Cardiac fibroblast (primary cell): ENCODE results near the gene TMEM181.
"Not testable (repeated sequence)": the region's sequence is repeated elsewhere in the genome, so short reads cannot be mapped to it uniquely, and the experiment has no call there.

Source experiments
- DNase-seq, 2 donors: peaks; one replicate each; pipeline versions ENCODE4 v3.0.0 to v3.0.0-alpha.2; 2010; ENCODE audit warnings: low read depth in 2 of 2
- H3K4me3 ChIP-seq, 2 donors: replicated peaks in 1 of 2; 1 replicate in 1 of 2; 2 replicates in 1 of 2; pipeline ENCODE4 v1.5.1; 2011; ENCODE audit warnings: low read depth in 2 of 2, low read length in 2 of 2, mild to moderate bottlenecking in 2 of 2, moderate library complexity in 1 of 2
- TF ChIP-seq, protein P1 (sequence below): IDR thresholded peaks from one replicate; pipeline ENCODE4 v1.5.1; 2011; ENCODE audit warnings: low read depth, mild to moderate bottlenecking, low read length, inconsistent platforms

Gene TMEM181

DNA sequence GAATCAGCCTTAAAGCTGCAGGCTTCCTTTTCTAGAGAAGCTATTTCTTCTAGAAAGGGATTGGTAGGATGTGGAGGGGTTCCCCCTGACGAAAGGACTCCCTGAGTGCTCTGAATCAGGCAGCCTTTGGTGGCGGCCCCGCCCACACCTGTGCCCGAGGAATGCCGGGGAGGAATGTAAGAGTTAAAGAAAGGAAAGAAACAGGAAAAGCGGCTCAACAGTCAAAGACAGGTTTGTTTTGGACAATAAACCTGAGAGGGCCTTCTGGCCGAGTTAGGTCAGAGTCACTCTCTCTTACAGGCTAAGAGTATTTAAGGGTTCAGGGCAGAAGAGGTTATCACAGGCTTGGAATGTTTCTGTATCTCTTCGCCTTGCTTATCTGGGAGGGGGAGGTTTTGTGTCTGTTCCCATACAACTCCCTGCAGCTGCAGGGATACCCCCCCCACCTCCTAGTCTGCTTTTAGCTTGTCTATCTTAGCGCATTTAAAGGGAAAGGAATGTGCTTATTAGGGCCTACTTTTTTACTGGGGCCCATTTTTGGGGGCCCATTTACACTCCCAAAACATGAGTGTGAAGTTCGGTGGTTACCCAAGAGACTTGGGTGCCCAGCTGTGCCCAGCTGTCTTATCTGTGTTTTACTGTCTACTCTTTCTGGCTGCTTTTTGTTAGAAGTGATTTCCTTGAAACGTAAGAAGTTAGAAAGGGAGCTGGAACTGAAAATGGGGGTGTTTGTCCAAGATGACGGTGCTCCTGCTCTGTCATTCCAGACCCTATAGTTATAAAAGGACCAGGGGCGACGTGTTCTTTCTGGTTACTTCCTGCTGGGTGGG lies 51.9 kb downstream of the TMEM181 start:
- TF ChIP-seq, protein P1, sequence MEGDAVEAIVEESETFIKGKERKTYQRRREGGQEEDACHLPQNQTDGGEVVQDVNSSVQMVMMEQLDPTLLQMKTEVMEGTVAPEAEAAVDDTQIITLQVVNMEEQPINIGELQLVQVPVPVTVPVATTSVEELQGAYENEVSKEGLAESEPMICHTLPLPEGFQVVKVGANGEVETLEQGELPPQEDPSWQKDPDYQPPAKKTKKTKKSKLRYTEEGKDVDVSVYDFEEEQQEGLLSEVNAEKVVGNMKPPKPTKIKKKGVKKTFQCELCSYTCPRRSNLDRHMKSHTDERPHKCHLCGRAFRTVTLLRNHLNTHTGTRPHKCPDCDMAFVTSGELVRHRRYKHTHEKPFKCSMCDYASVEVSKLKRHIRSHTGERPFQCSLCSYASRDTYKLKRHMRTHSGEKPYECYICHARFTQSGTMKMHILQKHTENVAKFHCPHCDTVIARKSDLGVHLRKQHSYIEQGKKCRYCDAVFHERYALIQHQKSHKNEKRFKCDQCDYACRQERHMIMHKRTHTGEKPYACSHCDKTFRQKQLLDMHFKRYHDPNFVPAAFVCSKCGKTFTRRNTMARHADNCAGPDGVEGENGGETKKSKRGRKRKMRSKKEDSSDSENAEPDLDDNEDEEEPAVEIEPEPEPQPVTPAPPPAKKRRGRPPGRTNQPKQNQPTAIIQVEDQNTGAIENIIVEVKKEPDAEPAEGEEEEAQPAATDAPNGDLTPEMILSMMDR: no peak
- no peak for DNase-seq
- H3K4me3 ChIP-seq: no peak overlapping the region

DNA sequence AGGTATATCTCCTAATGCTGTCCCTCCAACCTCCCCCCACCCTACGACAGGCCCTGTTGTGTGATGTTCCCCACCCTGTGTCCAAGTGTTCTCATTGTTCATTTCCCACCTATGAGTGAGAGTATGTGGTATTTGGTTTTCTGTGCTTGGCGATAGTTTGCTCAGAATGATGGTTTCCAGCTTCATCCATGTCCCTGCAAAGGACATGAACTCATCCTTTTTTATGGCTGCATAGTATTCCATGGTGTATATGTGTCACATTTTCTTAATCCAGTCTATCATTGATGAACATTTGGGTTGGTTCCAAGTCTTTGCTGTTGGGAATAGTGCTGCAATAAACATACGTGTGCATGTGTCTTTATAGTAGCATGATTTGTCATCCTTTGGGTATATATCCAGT lies 54.7 kb downstream of the TMEM181 start:
- not testable (repeated sequence) for H3K4me3 ChIP-seq, DNase-seq

DNA sequence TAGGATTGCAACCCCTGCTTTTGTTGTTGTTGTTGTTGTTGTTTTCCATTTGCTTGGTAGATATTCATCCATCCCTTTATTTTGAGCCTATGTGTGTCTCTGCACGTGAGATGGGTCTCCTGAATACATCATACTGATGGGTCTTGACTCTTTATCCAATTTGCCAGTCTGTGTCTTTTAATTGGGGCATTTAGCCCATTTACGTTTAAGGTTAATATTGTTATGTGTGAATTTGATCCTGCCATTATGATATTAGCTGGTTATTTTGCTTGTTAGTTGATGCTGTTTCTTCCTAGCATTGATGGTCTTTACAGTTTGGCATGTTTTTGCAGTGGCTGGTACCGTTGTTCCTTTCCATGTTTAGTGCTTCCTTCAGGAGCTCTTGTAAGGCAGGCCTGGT lies 58.4 kb downstream of the TMEM181 start:
- DNase-seq, H3K4me3 ChIP-seq: not testable (repeated sequence)

DNA sequence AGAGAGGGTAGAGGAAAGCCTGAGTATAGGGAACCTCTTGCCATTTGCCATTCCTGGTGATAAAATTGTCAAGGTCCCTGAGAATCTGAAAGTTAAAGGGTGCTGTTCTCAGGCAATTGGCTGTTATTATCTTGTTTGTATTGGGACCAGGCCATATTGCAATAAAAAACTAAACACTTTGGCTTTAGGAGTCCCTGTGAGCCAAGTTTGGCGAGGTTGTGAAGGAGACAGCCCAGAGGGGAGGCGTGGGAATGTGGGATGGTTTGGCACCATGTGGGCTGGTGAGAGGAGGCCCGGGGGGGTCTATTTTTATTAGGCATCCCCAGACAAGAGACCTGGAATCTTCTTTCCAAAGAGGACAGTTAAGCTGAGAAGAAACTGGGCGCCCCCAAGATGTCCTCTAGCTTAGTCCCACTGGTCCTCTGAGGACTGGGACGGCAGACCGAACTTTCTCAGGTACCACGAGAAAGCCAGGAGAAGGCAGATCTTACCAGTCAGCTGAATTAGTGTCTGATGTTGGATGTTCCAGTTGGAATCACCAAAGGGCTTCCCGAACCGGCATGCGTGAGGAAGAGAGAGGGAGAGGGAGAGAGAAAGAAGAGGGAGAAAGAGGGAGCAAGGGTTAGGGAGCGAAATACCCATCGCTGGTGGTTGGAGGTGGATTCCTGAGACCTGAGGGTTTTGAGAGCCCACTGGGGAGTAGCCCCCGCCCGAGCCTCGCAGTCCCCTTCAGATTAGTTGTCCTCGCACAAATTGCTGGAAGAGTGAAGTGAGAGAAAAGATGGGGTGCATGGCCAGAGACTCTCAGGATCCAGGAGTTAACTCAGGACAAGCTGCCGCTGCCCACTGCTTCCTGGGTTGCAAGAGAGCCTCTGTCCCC lies 60.3 kb downstream of the TMEM181 start:
- TF ChIP-seq, protein P1: no peak
- no peak for DNase-seq
- H3K4me3 ChIP-seq: no peak overlapping the region

DNA sequence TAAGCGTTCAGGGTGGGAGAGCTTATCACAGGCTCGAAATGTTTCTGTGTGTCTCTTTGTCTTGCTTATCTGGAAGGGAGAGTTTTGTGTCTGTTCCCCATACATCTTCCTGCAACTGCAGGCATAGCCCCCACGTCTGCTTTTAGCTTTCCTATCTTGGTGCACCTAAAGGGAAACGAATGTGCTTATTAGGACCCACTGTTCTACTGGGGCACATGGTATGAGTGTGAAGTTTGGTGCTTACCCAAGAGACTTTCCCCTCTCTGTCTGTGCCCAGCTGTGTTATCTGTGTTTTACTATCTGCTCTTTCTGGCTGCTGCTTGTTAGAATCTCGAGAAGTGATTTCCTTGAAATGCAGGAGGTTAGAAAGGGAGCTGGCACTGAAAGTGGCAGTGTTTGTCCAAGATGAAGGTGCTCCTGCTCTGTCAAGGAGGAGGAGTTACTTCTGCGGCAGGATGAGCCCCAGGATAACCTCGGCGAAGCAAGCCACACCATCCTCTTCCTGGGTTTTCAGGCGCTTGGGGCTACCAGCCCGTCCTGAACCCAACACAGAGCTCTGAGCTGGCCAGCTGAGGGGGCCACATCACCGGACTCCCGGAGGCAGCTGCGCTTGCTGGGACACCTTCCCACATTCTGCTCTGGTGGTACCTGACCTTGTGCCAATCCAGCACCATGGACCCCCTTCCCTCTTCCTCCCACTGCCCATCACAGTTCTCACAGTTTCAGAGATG lies 61.2 kb downstream of the TMEM181 start:
- no peak for DNase-seq
- TF ChIP-seq, protein P1: no peak

DNA sequence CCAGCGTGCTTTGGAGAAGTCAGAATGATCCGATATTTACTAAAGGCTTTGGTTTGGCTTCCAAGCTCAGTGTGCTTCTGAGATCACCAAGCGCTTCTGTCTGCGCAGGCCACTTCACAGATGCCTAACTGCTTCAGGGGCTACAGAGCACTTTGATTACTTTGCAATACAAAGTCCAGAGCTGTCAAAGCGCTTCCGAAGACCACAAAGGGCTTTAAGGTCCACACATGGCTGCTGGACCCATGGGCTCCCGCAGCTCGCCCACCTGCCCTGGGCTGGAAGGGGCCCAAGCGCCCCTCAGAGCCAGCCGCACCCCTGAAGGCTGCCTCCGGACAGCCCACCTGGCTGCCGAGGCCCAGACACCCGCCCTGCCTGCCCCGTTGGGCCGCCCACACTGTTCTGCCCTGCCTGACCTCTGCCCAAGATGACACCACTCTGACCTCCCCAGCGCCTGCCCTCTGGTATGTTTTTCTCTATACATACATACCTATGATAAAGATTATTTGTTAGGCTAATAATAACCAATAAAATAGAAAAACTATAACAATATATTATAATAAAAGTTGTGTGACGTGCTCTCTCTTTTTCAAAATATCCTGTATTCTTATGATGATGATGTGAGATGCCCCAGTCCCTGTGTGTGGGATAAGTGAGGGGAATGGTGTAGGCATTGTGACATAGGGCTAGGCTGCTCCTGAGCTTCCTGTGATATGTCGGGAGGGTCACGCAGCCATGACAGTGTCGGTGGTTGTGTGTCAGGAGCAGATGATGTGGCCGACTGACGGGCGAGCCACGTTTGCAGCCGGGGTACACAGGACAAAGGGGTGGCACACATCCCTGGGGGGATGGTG lies 62.0 kb downstream of the TMEM181 start:
- H3K4me3 ChIP-seq: no peak overlapping the region
- TF ChIP-seq, protein P1: no peak
- no peak for DNase-seq

More for the DNA sequence above, 61.2 kb downstream of the TMEM181 start:
- no peak overlapping the region for H3K4me3 ChIP-seq

DNA sequence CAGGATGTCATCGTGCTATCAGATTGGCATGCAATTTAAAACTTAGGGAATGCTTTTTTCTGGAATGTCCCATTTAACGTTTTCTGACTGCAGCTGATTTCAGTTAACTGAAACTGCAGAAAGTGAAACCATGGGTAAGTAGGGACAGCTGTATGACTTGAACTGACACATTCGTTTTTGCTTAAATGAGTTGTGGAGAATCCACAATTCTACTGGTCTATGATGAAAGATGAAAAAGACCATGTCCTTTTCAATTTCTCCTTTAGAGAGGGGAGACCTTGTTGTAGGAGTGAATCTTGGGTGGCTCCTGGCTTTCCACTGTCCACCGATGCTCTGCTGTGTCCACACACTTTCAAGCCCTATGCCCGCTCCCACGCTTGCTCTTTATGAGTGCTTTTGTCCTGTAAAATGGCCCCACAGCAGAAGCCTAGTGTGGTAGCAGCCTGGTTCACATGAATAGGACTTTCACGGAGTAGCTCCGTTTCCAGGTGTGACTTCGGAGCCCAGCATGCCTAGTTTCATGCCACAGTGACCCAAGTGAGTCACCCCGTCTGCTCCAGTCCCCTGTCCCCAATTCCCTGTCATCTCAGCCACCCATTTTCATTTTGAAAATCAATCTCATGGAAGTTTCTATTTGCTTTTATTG lies 62.8 kb downstream of the TMEM181 start:
- DNase-seq: no peak
- TF ChIP-seq, protein P1: no peak
- no peak overlapping the region for H3K4me3 ChIP-seq
